Osteoblast (primary cell): ENCODE measurements around the gene NPFFR1. TPM values are rescaled to one million over a fixed set of nuclear protein-coding genes. Genes with fewer than 3 reads are reported as not detected.

Source experiments
- DNase-seq: peaks from one replicate; pipeline ENCODE4 v3.0.0; 2011; ENCODE audit warnings: low spot score, mixed read lengths; ENCODE audit not compliant: insufficient read length; ENCODE audit errors: missing footprints
- H2AFZ ChIP-seq: 2 replicates; pipeline ENCODE4 v1.6.0; 2011; ENCODE audit warnings: mild to moderate bottlenecking, low read length
- H3K27ac ChIP-seq: 2 replicates; pipeline ENCODE4 v1.5.1; 2011; ENCODE audit warnings: mild to moderate bottlenecking, low read depth, low read length, moderate library complexity
- H3K27me3 ChIP-seq: 2 replicates; pipeline ENCODE4 v1.6.0; 2012; ENCODE audit warnings: mild to moderate bottlenecking, control low read depth, inconsistent platforms, low read length, moderate library complexity; ENCODE audit not compliant: insufficient read depth
- H3K36me3 ChIP-seq: 2 replicates; pipeline ENCODE4 v1.5.1; 2011; ENCODE audit warnings: mild to moderate bottlenecking, low read length, control low read depth, moderate library complexity; ENCODE audit not compliant: insufficient read depth
- H3K4me1 ChIP-seq: 2 replicates; pipeline ENCODE4 v1.5.1; 2011; ENCODE audit warnings: mild to moderate bottlenecking, low read length, control low read depth, moderate library complexity; ENCODE audit not compliant: insufficient read depth
- H3K4me2 ChIP-seq: 2 replicates; pipeline ENCODE4 v1.6.0; 2011; ENCODE audit warnings: mild to moderate bottlenecking, low read length; ENCODE audit not compliant: insufficient read depth
- H3K4me3 ChIP-seq: fragments of 200-600 bp; sonication (generic); 3 replicates; pipeline ENCODE4 v1.5.1; 2012; ENCODE audit warnings: mild to moderate bottlenecking, low read length, inconsistent platforms; ENCODE audit not compliant: insufficient read depth
- H3K79me2 ChIP-seq: 2 replicates; pipeline ENCODE4 v1.6.0; 2012; ENCODE audit warnings: mild to moderate bottlenecking, low read length, control low read depth, inconsistent platforms; ENCODE audit not compliant: insufficient read depth
- H3K9me3 ChIP-seq: 2 replicates; pipeline ENCODE4 v1.5.1; 2011; ENCODE audit warnings: low read depth, low read length, control low read depth
- H4K20me1 ChIP-seq: 2 replicates; pipeline ENCODE4 v1.6.0; 2012; ENCODE audit warnings: mild to moderate bottlenecking, low read length, control low read depth; ENCODE audit not compliant: insufficient read depth
- CTCF ChIP-seq: IDR thresholded peaks from 2 replicates; pipeline ENCODE4 v1.5.1; 2011; ENCODE audit warnings: mild to moderate bottlenecking, low read depth, low read length, moderate library complexity; ENCODE audit errors: extremely low read depth
- total RNA-seq: library from RNA; depleted of rRNA; stranded (reverse); fragments of >200 nt; gene quantifications from 2 replicates; pipeline ENCODE4 v1.2.3, GENCODE V29; 2012

The NPFFR1 gene
- total RNA-seq, 1 donor, result not detected

GRCh38 chr10:70270952-70271351, 12.9 kb downstream of the NPFFR1 start:
- no peaks in the 10 kb centered on the region for H3K36me3 ChIP-seq

GRCh38 chr10:70269741-70270140, 14.1 kb downstream of the NPFFR1 start:
- no peak overlapping the region for H2AFZ ChIP-seq
- DNase-seq, result no peak
- H3K9me3 ChIP-seq, result no peaks in the 10 kb centered on the region
- no peak overlapping the region for H3K27ac ChIP-seq
- H3K36me3 ChIP-seq, result no peaks in the 10 kb centered on the region
- no peak overlapping the region for H3K4me2 ChIP-seq
- H4K20me1 ChIP-seq, result no peaks in the 10 kb centered on the region
- no peak overlapping the region for H3K4me3 ChIP-seq
- no peaks in the 10 kb centered on the region for H3K79me2 ChIP-seq
- H3K4me1 ChIP-seq, result peaks cover 25% of the 10 kb centered on the region
- peaks cover 11% of the 10 kb centered on the region for H3K27me3 ChIP-seq
- no peak for TF ChIP-seq CTCF

More at GRCh38 chr10:70270952-70271351, 12.9 kb downstream of the NPFFR1 start:
- Histone ChIP-seq H3K4me1 (peaks cover 27% of the 10 kb centered on the region), H4K20me1 (no peaks in the 10 kb centered on the region), H3K27me3 (peaks cover 11% of the 10 kb centered on the region), H3K4me2 (no peak overlapping the region), H3K27ac (no peak overlapping the region), H3K79me2 (no peaks in the 10 kb centered on the region), H3K9me3 (no peaks in the 10 kb centered on the region), H3K4me3 (no peak overlapping the region), H2AFZ (no peak overlapping the region)
- no peak for TF ChIP-seq CTCF
- no peak for DNase-seq

DNA sequence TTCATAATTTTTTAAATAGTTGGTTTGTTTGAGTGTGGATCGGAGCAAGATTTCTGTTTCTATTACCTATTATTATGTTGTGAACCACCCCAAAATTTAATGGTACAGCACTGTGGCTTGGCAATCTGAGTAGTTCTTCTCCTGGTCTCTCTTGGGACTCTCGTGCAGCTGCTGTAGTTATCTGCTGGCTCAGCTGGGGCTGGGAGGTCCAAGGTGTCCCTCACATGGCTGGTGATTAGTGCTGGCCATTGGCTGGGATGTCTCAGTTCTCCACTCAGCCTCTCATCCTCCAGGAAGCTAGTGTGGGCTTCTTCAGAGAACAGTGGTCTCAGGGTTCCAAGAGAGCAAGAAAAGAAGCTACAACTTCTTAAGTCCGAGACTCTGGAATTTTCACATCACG, 15.4 kb downstream of the NPFFR1 start:
- no peak overlapping the region for H2AFZ ChIP-seq
- no peak overlapping the region for H3K4me2 ChIP-seq
- H3K4me1 ChIP-seq, result peaks cover 20% of the 10 kb centered on the region
- peaks cover 9% of the 10 kb centered on the region for H3K27me3 ChIP-seq
- H3K79me2 ChIP-seq, result no peaks in the 10 kb centered on the region
- no peaks in the 10 kb centered on the region for H3K36me3 ChIP-seq
- TF ChIP-seq CTCF, result no peak
- no peak overlapping the region for H3K4me3 ChIP-seq
- H4K20me1 ChIP-seq, result no peaks in the 10 kb centered on the region
- no peak overlapping the region for H3K27ac ChIP-seq
- no peak for DNase-seq
- H3K9me3 ChIP-seq, result no peaks in the 10 kb centered on the region

- Histone ChIP-seq H3K27me3 (peaks cover 8% of the 10 kb centered on the region), H3K4me2 (no peak overlapping the region)
Observed at GRCh38 chr10:70267161-70267933, 16.5 kb downstream of the NPFFR1 start.

More at GRCh38 chr10:70267161-70267933, 16.5 kb downstream of the NPFFR1 start:
- Histone ChIP-seq H4K20me1 (no peaks in the 10 kb centered on the region), H2AFZ (peak overlapping the region; percentile 38), H3K79me2 (no peaks in the 10 kb centered on the region), H3K36me3 (no peaks in the 10 kb centered on the region), H3K9me3 (no peaks in the 10 kb centered on the region), H3K27ac (peak overlapping the region; percentile 52), H3K4me3 (no peak overlapping the region), H3K4me1 (peaks cover 20% of the 10 kb centered on the region)
- peak; percentile 34 for TF ChIP-seq CTCF
- DNase-seq, result peak; percentile 95
